ENCODE results near the gene C20orf173. TPM values are rescaled to one million over a fixed set of nuclear protein-coding genes. Genes with fewer than 3 reads are reported as not detected.

The C20orf173 gene
- total RNA-seq, 1 experiment from 2014 or later: not detected

- ChIA-PET CTCF (interaction anchor here (1.3 to 1.6 kb wide), 2 partner anchors 41 to 59 kb away, joined by 5 to 7 read pairs; no protein-coding TSS in a partner anchor), POLR2A (interaction anchor here (1.3 kb wide), 1 partner anchor 18 kb away, joined by 5 read pairs; the partner anchor contains the start of gene ERGIC3)
- Mint-ChIP-seq H3K27me3 (ENCODE audit: low read depth) (no peaks in the 10 kb centered on the region), H3K27ac (no peak overlapping the region), H3K9me3 (no peaks in the 10 kb centered on the region), H3K4me3 (no peak overlapping the region), H3K4me1 (peaks cover 14% of the 10 kb centered on the region; the same call in 1 of the 2 replicates), H3K36me3 (peaks cover 14% of the 10 kb centered on the region)
- peak; percentile 33 for ATAC-seq
- TF ChIP-seq SMAD4 (CRISPR knock-in tag; IDR thresholded peaks at IDR 0.05) (no peak), FOXP1 (CRISPR knock-in tag; IDR thresholded peaks at IDR 0.05; ENCODE audit: borderline replicate concordance) (no peak), CDX4 (CRISPR knock-in tag; IDR thresholded peaks at IDR 0.05; ENCODE audit: borderline replicate concordance) (no peak), E2F5 (CRISPR knock-in tag; IDR thresholded peaks at IDR 0.05) (no peak), RELA (CRISPR knock-in tag; IDR thresholded peaks at IDR 0.05; ENCODE audit: borderline replicate concordance) (no peak), NFE2L1 (CRISPR knock-in tag; IDR thresholded peaks at IDR 0.05) (no peak), SOX15 (CRISPR knock-in tag; IDR thresholded peaks at IDR 0.05) (no peak)
- no peak for DNase-seq (ENCODE audit: low spot score)
These were observed 30.7 kb upstream of the C20orf173 start for GRCh38 chr20:35560105-35560511.

GRCh38 chr20:35559042-35559693 lies 29.7 kb upstream of the C20orf173 start:
- ChIA-PET POLR2A (interaction anchor here (1.3 kb wide), 1 partner anchor 17 kb away, joined by 5 read pairs; the partner anchor contains the start of gene ERGIC3), CTCF (interaction anchor here (0.9 kb wide), 1 partner anchor 58 kb away, joined by 4 read pairs; no protein-coding TSS in a partner anchor)
- no peak for ATAC-seq
- no peak for DNase-seq (ENCODE audit: low spot score)
- TF ChIP-seq NR1H2 (CRISPR knock-in tag; IDR thresholded peaks at IDR 0.05): no peak
- no peak for TF ChIP-seq STAT6 (CRISPR knock-in tag; conservative IDR thresholded peaks at IDR 0.05; ENCODE audit: low read depth)
- no peak for TF ChIP-seq IRF1 (CRISPR knock-in tag; IDR thresholded peaks at IDR 0.05)
- no peak for TF ChIP-seq ZNF138 (CRISPR knock-in tag; conservative IDR thresholded peaks at IDR 0.05)
- no peak for TF ChIP-seq ATF1 (CRISPR knock-in tag; IDR thresholded peaks at IDR 0.05)
- TF ChIP-seq NFATC4 (CRISPR knock-in tag; IDR thresholded peaks at IDR 0.05): no peak
- no peak for TF ChIP-seq NR2C2 (CRISPR knock-in tag; IDR thresholded peaks at IDR 0.05)
- no peak for TF ChIP-seq ZNF396 (CRISPR knock-in tag; IDR thresholded peaks at IDR 0.05; ENCODE audit: borderline replicate concordance)
- H3K4me1 Mint-ChIP-seq: peaks cover 14% of the 10 kb centered on the region; the same call in 1 of the 2 replicates
- no peak overlapping the region for H3K4me3 Mint-ChIP-seq
- no peak overlapping the region for H3K27ac Mint-ChIP-seq
- H3K9me3 Mint-ChIP-seq: no peaks in the 10 kb centered on the region
- H3K36me3 Mint-ChIP-seq: peaks cover 23% of the 10 kb centered on the region
- no peaks in the 10 kb centered on the region for H3K27me3 Mint-ChIP-seq (ENCODE audit: low read depth)

GRCh38 chr20:35558451-35558850 lies 29.0 kb upstream of the C20orf173 start:
- ChIA-PET POLR2A (no interaction called here), CTCF (interaction anchor here (0.9 kb wide), 1 partner anchor 58 kb away, joined by 4 read pairs; no protein-coding TSS in a partner anchor)
- no peak overlapping the region for H3K4me3 Mint-ChIP-seq
- H3K9me3 Mint-ChIP-seq: no peaks in the 10 kb centered on the region
- H3K36me3 Mint-ChIP-seq: peaks cover 23% of the 10 kb centered on the region
- ATAC-seq (no peak), DNase-seq (ENCODE audit: low spot score) (no peak)
- no peak overlapping the region for H3K27ac Mint-ChIP-seq
- TF ChIP-seq PRDM15 (CRISPR knock-in tag; IDR thresholded peaks at IDR 0.05) (no peak), ZNF671 (CRISPR knock-in tag; IDR thresholded peaks at IDR 0.05) (no peak), FOXJ3 (CRISPR knock-in tag; IDR thresholded peaks at IDR 0.05; ENCODE audit: borderline replicate concordance) (no peak)
- peaks cover 14% of the 10 kb centered on the region; the same call in 1 of the 2 replicates for H3K4me1 Mint-ChIP-seq
- H3K27me3 Mint-ChIP-seq (ENCODE audit: low read depth): no peaks in the 10 kb centered on the region
